GM12873 (cell line): ENCODE data around the gene CRIP2.

Experiments
- CTCF ChIP-seq: IDR thresholded peaks from 2 replicates; pipeline ENCODE4 v1.5.1; 2012; ENCODE audit warnings: low read depth, mild to moderate bottlenecking, moderate library complexity, low read length, control low read depth; ENCODE audit not compliant: insufficient read depth; ENCODE audit errors: missing control alignments

CRIP2 gene

GRCh38 chr14:105519946-105520698 is 45.5 kb downstream of the CRIP2 start:
- no peak for TF ChIP-seq CTCF

- TF ChIP-seq CTCF = no peak
Observed at GRCh38 chr14:105525326-105525725, 50.7 kb downstream of the CRIP2 start.

GRCh38 chr14:105525861-105526775 is 51.5 kb downstream of the CRIP2 start, which contains the start of gene TMEM121:
Gene TMEM121, plus strand, starts transcription at chr14:105526583. Its CDS starts 2,252 bp downstream, at chr14:105528835.
- no peak for TF ChIP-seq CTCF

GRCh38 chr14:105526776-105527380 is 52.3 kb downstream of the CRIP2 start:
- no peak for TF ChIP-seq CTCF

- TF ChIP-seq CTCF = no peak
Observed at GRCh38 chr14:105527381-105527825, 52.8 kb downstream of the CRIP2 start.

GRCh38 chr14:105527826-105528585 is 53.4 kb downstream of the CRIP2 start:
- peak; percentile 87 for TF ChIP-seq CTCF
